ENCODE results near the gene DMKN.

- TF ChIP-seq POLR2A (IDR thresholded peaks at IDR 0.05): no peak
- TF ChIP-seq CTCF (IDR thresholded peaks at IDR 0.05): no peak
Measured at GRCh38 chr19:35459414-35460082, 53.9 kb downstream of the DMKN start.

Measured in adrenal gland (tissue), 5 donors.